ENCODE measurements around the gene DHX8. TPM values are rescaled to one million over a fixed set of nuclear protein-coding genes. Genes with fewer than 3 reads are reported as not detected.
A peak's percentile ranks its signal among the peaks of the same experiment; 100 is the strongest.

The DHX8 gene
- total RNA-seq, 1 donor: 47.5 TPM

- DNase-seq (ENCODE audit: low read depth): no peak
- no peak for TF ChIP-seq CTCF (IDR thresholded peaks at IDR 0.05; ENCODE audit: insufficient read depth, low read depth, low read length)
Observed at GRCh38 chr17:43463241-43463640, 20.5 kb upstream of the DHX8 start.

GRCh38 chr17:43464046-43464445 is 19.7 kb upstream of the DHX8 start:
- no peak overlapping the region for H3K4me3 ChIP-seq (ENCODE audit: low read depth, low read length)
- no peak for TF ChIP-seq CTCF (IDR thresholded peaks at IDR 0.05; ENCODE audit: insufficient read depth, low read depth, low read length)
- no peak for DNase-seq (ENCODE audit: low read depth)

More at GRCh38 chr17:43463241-43463640, 20.5 kb upstream of the DHX8 start:
- no peak overlapping the region for H3K4me3 ChIP-seq (ENCODE audit: low read depth, low read length)

GRCh38 chr17:43465049-43465448 is 18.7 kb upstream of the DHX8 start:
- no peak overlapping the region for H3K4me3 ChIP-seq (ENCODE audit: low read depth, low read length)
- DNase-seq (ENCODE audit: low read depth): no peak
- TF ChIP-seq CTCF (IDR thresholded peaks at IDR 0.05; ENCODE audit: insufficient read depth, low read depth, low read length): no peak

- TF ChIP-seq CTCF (IDR thresholded peaks at IDR 0.05; ENCODE audit: insufficient read depth, low read depth, low read length): no peak
- DNase-seq (ENCODE audit: low read depth): peak; percentile 74
- no peak overlapping the region for H3K4me3 ChIP-seq (ENCODE audit: low read depth, low read length)
Observed at GRCh38 chr17:43467981-43468581, 15.7 kb upstream of the DHX8 start.

GRCh38 chr17:43468691-43469139 is 15.1 kb upstream of the DHX8 start:
- peak; percentile 41 for DNase-seq (ENCODE audit: low read depth)
- TF ChIP-seq CTCF (IDR thresholded peaks at IDR 0.05; ENCODE audit: insufficient read depth, low read depth, low read length): no peak
- H3K4me3 ChIP-seq (ENCODE audit: low read depth, low read length): no peak overlapping the region

- peak; percentile 52 for DNase-seq (ENCODE audit: low read depth)
- no peak for TF ChIP-seq CTCF (IDR thresholded peaks at IDR 0.05; ENCODE audit: insufficient read depth, low read depth, low read length)
- H3K4me3 ChIP-seq (ENCODE audit: low read depth, low read length): no peak overlapping the region
Observed at GRCh38 chr17:43469145-43469544, 14.6 kb upstream of the DHX8 start.
